Posterior cingulate gyrus (tissue), 11 donors: ENCODE measurements around the gene RBM33.
A peak's percentile ranks its signal among the peaks of the same experiment; 100 is the strongest.

ENCODE experiments used
- DNase-seq, 10 donors: peaks; one replicate each; pipeline versions ENCODE4 v3.0.0 to v3.0.0-alpha.2; 2020 to 2021; ENCODE audit warnings: mixed read lengths in 3 of 10
- intact Hi-C: fragments of 100-400 bp; cut with DNase I; formaldehyde crosslinking; loops from one replicate; pipeline ENCODE4 v1.15.1; 2023

The RBM33 gene

GRCh38 chr7:155738652-155739537 lies 94.4 kb downstream of the RBM33 start:
- intact Hi-C loops = loop anchor here (1.0 to 5.0 kb wide), 2 partner anchors 97 to 141 kb away; partner anchors contain the start of gene RBM33
- peak; percentile 43 to 96 (median 82) for DNase-seq

- intact Hi-C loops = loop anchor here (5.0 kb wide), 1 partner anchor 97 kb away; the partner anchor contains the start of gene RBM33
- no peak for DNase-seq
Measured at GRCh38 chr7:155739538-155740143, 95.2 kb downstream of the RBM33 start.

- no peak for DNase-seq
- intact Hi-C loops = no loop called here
Measured at GRCh38 chr7:155741082-155741481, 96.6 kb downstream of the RBM33 start.

GRCh38 chr7:155741805-155742204 lies 97.3 kb downstream of the RBM33 start:
- DNase-seq = peak in 2 of 10 donors; percentile 54 to 72
- intact Hi-C loops = no loop called here

- DNase-seq = no peak
- intact Hi-C loops = no loop called here
Measured at GRCh38 chr7:155743177-155743576, 98.7 kb downstream of the RBM33 start.

- intact Hi-C loops = no loop called here
- DNase-seq = peak in 2 of 10 donors; percentile 67 to 74
Measured at GRCh38 chr7:155744971-155745683, 100.7 kb downstream of the RBM33 start.

GRCh38 chr7:155745737-155746136 lies 101.3 kb downstream of the RBM33 start:
- intact Hi-C loops = no loop called here
- DNase-seq = no peak

GRCh38 chr7:155746188-155746587 lies 101.7 kb downstream of the RBM33 start:
- intact Hi-C loops = no loop called here
- no peak for DNase-seq

- intact Hi-C loops = no loop called here
- no peak for DNase-seq
Measured at GRCh38 chr7:155747209-155747608, 102.7 kb downstream of the RBM33 start.

- DNase-seq = no peak
- intact Hi-C loops = no loop called here
Measured at GRCh38 chr7:155749578-155749977, 105.1 kb downstream of the RBM33 start.

GRCh38 chr7:155750255-155751125 lies 106.0 kb downstream of the RBM33 start:
- DNase-seq = peak in 1 of 10 donors; percentile 52
- intact Hi-C loops = no loop called here

GRCh38 chr7:155751409-155751808 lies 106.9 kb downstream of the RBM33 start:
- intact Hi-C loops = no loop called here
- DNase-seq = no peak

GRCh38 chr7:155752756-155753445 lies 108.4 kb downstream of the RBM33 start:
- intact Hi-C loops = no loop called here
- no peak for DNase-seq

- intact Hi-C loops = no loop called here
Measured at GRCh38 chr7:155753446-155753965, 109.0 kb downstream of the RBM33 start.

GRCh38 chr7:155754165-155754564 lies 109.7 kb downstream of the RBM33 start:
- intact Hi-C loops = no loop called here
- DNase-seq = no peak

More at GRCh38 chr7:155753446-155753965, 109.0 kb downstream of the RBM33 start:
- no peak for DNase-seq

- intact Hi-C loops = no loop called here
- DNase-seq = no peak
Measured at GRCh38 chr7:155755026-155755425, 110.6 kb downstream of the RBM33 start.

GRCh38 chr7:155756322-155756721 lies 111.9 kb downstream of the RBM33 start:
- intact Hi-C loops = no loop called here
- no peak for DNase-seq

GRCh38 chr7:155758348-155758747 lies 113.9 kb downstream of the RBM33 start:
- intact Hi-C loops = no loop called here
- DNase-seq = peak in 1 of 10 donors; percentile 84
